ENCODE data around the gene GRID2. TPM values are rescaled to one million over a fixed set of nuclear protein-coding genes. Genes with fewer than 3 reads are reported as not detected.
"Not testable (repeated sequence)": the region's sequence is repeated elsewhere in the genome, so short reads cannot be mapped to it uniquely, and the experiment has no call there.

Gene GRID2
- total RNA-seq, 1 experiment from 2014 or later, result 2.2 TPM

- BruUV-seq (replicated peaks), result no TSS peak
- Histone ChIP-seq H3F3A (ENCODE audit: low read length, unreplicated experiment) (no peaks in the 10 kb centered on the region), H3K4me1 (ENCODE audit: insufficient read depth, low read length) (no peaks in the 10 kb centered on the region), H3K9ac (ENCODE audit: low read length) (no peak overlapping the region), H3K36me3 (ENCODE audit: low read depth, low read length) (no peaks in the 10 kb centered on the region), H3K4me3 (ENCODE audit: low read length) (no peak overlapping the region), H3K4me2 (ENCODE audit: low read length) (no peak overlapping the region), H3K79me2 (ENCODE audit: low read length) (no peaks in the 10 kb centered on the region), H3K27ac (ENCODE audit: low read length) (no peak overlapping the region), H2AFZ (ENCODE audit: low read length) (no peak overlapping the region), H3K27me3 (ENCODE audit: low read length) (no peaks in the 10 kb centered on the region), H4K20me1 (ENCODE audit: low read length) (no peaks in the 10 kb centered on the region), H3K9me2 (replicated peaks; ENCODE audit: low read length) (no peaks in the 10 kb centered on the region), H3K9me3 (ENCODE audit: low read length) (no peaks in the 10 kb centered on the region)
- ATAC-seq, result no peak
- POLR2A ChIA-PET (ENCODE audit: unreplicated experiment), result no interaction called here
- intact Hi-C loops (cut with micrococcal nuclease), result no loop called here
- CTCF ChIA-PET, result no interaction called here
- TF ChIP-seq EZH2phosphoT487 (IDR thresholded peaks at IDR 0.05; ENCODE audit: borderline replicate concordance, low read length) (no peak), EZH2 (IDR thresholded peaks at IDR 0.05; ENCODE audit: low read length, unreplicated experiment) (no peak)
- TF ChIP-seq, protein P1, sequence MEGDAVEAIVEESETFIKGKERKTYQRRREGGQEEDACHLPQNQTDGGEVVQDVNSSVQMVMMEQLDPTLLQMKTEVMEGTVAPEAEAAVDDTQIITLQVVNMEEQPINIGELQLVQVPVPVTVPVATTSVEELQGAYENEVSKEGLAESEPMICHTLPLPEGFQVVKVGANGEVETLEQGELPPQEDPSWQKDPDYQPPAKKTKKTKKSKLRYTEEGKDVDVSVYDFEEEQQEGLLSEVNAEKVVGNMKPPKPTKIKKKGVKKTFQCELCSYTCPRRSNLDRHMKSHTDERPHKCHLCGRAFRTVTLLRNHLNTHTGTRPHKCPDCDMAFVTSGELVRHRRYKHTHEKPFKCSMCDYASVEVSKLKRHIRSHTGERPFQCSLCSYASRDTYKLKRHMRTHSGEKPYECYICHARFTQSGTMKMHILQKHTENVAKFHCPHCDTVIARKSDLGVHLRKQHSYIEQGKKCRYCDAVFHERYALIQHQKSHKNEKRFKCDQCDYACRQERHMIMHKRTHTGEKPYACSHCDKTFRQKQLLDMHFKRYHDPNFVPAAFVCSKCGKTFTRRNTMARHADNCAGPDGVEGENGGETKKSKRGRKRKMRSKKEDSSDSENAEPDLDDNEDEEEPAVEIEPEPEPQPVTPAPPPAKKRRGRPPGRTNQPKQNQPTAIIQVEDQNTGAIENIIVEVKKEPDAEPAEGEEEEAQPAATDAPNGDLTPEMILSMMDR (conservative IDR thresholded peaks at IDR 0.05; ENCODE audit: low read depth, low read length), result no peak
- DNase-seq, result no peak
Measured at GRCh38 chr4:93670434-93670833, 1366.7 kb downstream of the GRID2 start.

GRCh38 chr4:93671093-93671492, 1367.3 kb downstream of the GRID2 start:
- Histone ChIP-seq H3K4me2 (ENCODE audit: low read length) (no peak overlapping the region), H3K9ac (ENCODE audit: low read length) (no peak overlapping the region), H2AFZ (ENCODE audit: low read length) (no peak overlapping the region), H3K27ac (ENCODE audit: low read length) (no peak overlapping the region), H3K9me2 (replicated peaks; ENCODE audit: low read length) (no peaks in the 10 kb centered on the region), H3K4me1 (ENCODE audit: insufficient read depth, low read length) (no peaks in the 10 kb centered on the region), H3K27me3 (ENCODE audit: low read length) (no peaks in the 10 kb centered on the region), H3K36me3 (ENCODE audit: low read depth, low read length) (no peaks in the 10 kb centered on the region), H4K20me1 (ENCODE audit: low read length) (no peaks in the 10 kb centered on the region), H3K9me3 (ENCODE audit: low read length) (no peaks in the 10 kb centered on the region), H3F3A (ENCODE audit: low read length, unreplicated experiment) (no peaks in the 10 kb centered on the region), H3K79me2 (ENCODE audit: low read length) (no peaks in the 10 kb centered on the region), H3K4me3 (ENCODE audit: low read length) (no peak overlapping the region)
- BruUV-seq (replicated peaks), result no TSS peak
- no peak for DNase-seq
- POLR2A ChIA-PET (ENCODE audit: unreplicated experiment), result no interaction called here
- intact Hi-C loops (cut with micrococcal nuclease), result no loop called here
- TF ChIP-seq EZH2phosphoT487 (IDR thresholded peaks at IDR 0.05; ENCODE audit: borderline replicate concordance, low read length) (no peak), EZH2 (IDR thresholded peaks at IDR 0.05; ENCODE audit: low read length, unreplicated experiment) (no peak)
- TF ChIP-seq, protein P1 (conservative IDR thresholded peaks at IDR 0.05; ENCODE audit: low read depth, low read length), result no peak
- CTCF ChIA-PET, result no interaction called here
- no peak for ATAC-seq

DNA sequence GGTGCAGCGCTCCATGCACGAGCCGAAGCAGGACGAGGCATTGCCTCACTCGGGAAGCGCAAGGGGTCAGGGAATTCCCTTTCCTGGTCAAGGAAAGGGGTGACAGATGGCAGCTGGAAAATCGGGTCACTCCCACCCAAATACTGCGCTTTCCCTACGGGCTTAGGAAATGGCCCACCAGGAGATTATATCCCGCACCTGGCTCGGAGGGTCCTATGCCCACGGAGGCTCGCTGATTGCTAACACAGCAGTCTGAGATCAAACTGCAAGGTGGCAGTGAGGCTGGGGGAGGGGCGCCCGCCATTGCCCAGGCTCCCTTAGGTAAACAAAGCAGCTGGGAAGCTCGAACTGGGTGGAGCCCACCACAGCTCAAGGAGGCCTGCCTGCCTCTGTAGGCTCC, 1373.2 kb downstream of the GRID2 start:
- H3F3A ChIP-seq (ENCODE audit: low read length, unreplicated experiment); DNase-seq; intact Hi-C loops (cut with micrococcal nuclease); H3K27me3 ChIP-seq (ENCODE audit: low read length); H3K27ac ChIP-seq (ENCODE audit: low read length); H3K4me1 ChIP-seq (ENCODE audit: insufficient read depth, low read length); H3K9ac ChIP-seq (ENCODE audit: low read length); BruUV-seq (replicated peaks); ATAC-seq; H3K4me2 ChIP-seq (ENCODE audit: low read length); H2AFZ ChIP-seq (ENCODE audit: low read length); H3K4me3 ChIP-seq (ENCODE audit: low read length); H3K79me2 ChIP-seq (ENCODE audit: low read length); H3K36me3 ChIP-seq (ENCODE audit: low read depth, low read length); H3K9me2 ChIP-seq (replicated peaks; ENCODE audit: low read length); POLR2A ChIA-PET (ENCODE audit: unreplicated experiment); H3K9me3 ChIP-seq (ENCODE audit: low read length); CTCF ChIA-PET; H4K20me1 ChIP-seq (ENCODE audit: low read length): not testable (repeated sequence)
